ENCODE measurements around the gene CALB2.

- TF ChIP-seq CTCF (IDR thresholded peaks at IDR 0.05; ENCODE audit: low read depth, low read length): no peak
- TF ChIP-seq POLR2A (IDR thresholded peaks at IDR 0.05; ENCODE audit: extremely low read depth, insufficient read length): no peak
Measured at GRCh38 chr16:71341881-71342280, 16.6 kb upstream of the CALB2 start.
